Measurements from ENCODE around the gene CNIH2.
"Not testable (repeated sequence)": the region's sequence is repeated elsewhere in the genome, so short reads cannot be mapped to it uniquely, and the experiment has no call there.

The CNIH2 gene

DNA sequence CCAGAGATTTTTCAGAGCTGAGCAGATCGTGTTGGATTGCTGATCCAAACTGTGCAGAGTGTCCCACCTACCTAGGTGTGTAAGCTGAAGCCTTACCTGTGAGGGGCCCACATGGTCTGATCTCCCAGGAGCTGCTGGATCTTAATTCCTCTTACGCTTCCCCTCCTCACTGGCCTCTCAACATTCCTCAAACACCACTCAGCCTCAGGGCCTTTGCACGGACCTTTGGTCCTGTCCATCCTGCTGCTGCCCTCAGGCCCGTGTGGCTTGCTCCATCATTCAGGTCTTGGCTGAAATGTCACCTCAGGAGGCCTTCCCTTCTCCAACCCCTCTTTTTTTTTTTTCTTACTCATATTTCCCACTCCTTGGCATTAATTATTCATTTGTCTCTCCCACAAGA, 30.7 kb upstream of the CNIH2 start:
- no peak for DNase-seq (ENCODE audit: low read depth)
- TF ChIP-seq, protein P1, sequence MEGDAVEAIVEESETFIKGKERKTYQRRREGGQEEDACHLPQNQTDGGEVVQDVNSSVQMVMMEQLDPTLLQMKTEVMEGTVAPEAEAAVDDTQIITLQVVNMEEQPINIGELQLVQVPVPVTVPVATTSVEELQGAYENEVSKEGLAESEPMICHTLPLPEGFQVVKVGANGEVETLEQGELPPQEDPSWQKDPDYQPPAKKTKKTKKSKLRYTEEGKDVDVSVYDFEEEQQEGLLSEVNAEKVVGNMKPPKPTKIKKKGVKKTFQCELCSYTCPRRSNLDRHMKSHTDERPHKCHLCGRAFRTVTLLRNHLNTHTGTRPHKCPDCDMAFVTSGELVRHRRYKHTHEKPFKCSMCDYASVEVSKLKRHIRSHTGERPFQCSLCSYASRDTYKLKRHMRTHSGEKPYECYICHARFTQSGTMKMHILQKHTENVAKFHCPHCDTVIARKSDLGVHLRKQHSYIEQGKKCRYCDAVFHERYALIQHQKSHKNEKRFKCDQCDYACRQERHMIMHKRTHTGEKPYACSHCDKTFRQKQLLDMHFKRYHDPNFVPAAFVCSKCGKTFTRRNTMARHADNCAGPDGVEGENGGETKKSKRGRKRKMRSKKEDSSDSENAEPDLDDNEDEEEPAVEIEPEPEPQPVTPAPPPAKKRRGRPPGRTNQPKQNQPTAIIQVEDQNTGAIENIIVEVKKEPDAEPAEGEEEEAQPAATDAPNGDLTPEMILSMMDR (IDR thresholded peaks at IDR 0.05; ENCODE audit: low read depth, low read length), result no peak
- no peak for TF ChIP-seq POLR2A (IDR thresholded peaks at IDR 0.05; ENCODE audit: extremely low read depth, insufficient read length)
- TF ChIP-seq, protein P2, sequence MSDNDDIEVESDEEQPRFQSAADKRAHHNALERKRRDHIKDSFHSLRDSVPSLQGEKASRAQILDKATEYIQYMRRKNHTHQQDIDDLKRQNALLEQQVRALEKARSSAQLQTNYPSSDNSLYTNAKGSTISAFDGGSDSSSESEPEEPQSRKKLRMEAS (IDR thresholded peaks at IDR 0.05; ENCODE audit: low read depth, low read length), result no peak
- TF ChIP-seq MYC (IDR thresholded peaks at IDR 0.05; ENCODE audit: low read depth, low read length), result no peak
- no peak overlapping the region for H3K4me3 ChIP-seq (ENCODE audit: low read depth, low read length)

DNA sequence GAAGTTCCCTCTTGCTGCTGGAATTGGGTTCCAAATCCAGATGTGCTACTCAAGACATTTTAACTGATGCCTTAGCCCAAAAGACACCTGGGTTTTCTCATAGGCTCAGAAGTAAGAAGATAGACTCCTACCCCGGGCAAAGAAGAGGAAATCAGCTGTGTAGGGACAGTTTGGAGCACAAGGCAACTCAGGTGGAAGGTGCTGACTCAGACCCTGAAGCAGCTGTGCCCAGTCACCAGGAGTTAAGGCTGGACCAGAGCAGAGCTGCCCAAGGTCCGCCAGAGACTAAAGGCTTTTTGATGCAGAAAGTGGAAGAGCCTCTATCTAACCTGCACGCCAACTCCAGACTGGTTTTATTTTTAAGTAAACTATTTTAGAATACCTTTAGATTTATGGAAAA, 30.2 kb upstream of the CNIH2 start:
- no peak for TF ChIP-seq POLR2A (IDR thresholded peaks at IDR 0.05; ENCODE audit: extremely low read depth, insufficient read length)
- TF ChIP-seq, protein P2 (IDR thresholded peaks at IDR 0.05; ENCODE audit: low read depth, low read length), result no peak
- TF ChIP-seq, protein P1 (IDR thresholded peaks at IDR 0.05; ENCODE audit: low read depth, low read length), result no peak
- no peak for TF ChIP-seq MYC (IDR thresholded peaks at IDR 0.05; ENCODE audit: low read depth, low read length)
- no peak overlapping the region for H3K4me3 ChIP-seq (ENCODE audit: low read depth, low read length)
- DNase-seq (ENCODE audit: low read depth), result no peak

DNA sequence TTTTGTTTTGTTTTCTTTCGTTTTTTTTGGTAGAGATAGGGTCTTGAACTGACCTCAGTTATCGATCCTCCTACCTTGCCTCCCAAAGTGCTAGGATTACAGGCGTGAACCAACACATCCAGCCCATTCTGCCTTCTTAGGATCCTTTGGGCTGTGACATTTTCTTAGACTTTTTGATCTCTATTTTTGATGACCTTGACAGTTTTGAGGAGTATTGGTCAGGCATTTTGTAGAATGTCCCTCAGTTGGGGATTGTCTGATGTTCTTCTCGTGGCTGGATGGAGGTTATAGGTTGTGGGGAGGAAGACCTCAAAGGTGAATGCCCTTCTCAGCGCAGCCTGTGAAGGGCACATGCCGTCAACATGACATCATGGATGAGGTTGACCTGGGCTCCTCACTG, 29.1 kb upstream of the CNIH2 start:
- DNase-seq (ENCODE audit: low read depth), result no peak
- TF ChIP-seq, protein P2 (IDR thresholded peaks at IDR 0.05; ENCODE audit: low read depth, low read length), result no peak
- no peak for TF ChIP-seq POLR2A (IDR thresholded peaks at IDR 0.05; ENCODE audit: extremely low read depth, insufficient read length)
- TF ChIP-seq MYC (IDR thresholded peaks at IDR 0.05; ENCODE audit: low read depth, low read length), result no peak
- TF ChIP-seq, protein P1 (IDR thresholded peaks at IDR 0.05; ENCODE audit: low read depth, low read length), result no peak
- H3K4me3 ChIP-seq (ENCODE audit: low read depth, low read length), result no peak overlapping the region

DNA sequence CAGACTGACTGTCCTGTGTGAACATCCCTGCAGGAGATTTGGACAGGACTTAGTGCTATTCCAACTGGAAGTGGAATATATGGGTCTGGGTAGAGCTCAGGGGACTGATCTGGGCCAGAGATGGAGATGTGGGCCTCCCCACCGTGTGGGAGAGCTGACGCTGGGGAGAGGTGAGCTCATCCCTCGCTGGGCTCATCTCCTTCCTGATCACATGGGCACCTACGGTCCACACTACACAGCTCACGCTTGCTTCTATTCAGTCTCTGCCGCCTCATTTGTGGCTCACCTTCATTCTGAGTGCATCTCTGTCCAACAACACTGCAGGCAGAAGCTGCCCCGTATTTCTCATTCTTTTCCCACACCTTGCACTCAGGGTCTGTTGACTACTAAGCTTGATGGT, 26.2 kb upstream of the CNIH2 start:
- DNase-seq (ENCODE audit: low read depth), result no peak
- TF ChIP-seq MYC (IDR thresholded peaks at IDR 0.05; ENCODE audit: low read depth, low read length) (no peak), POLR2A (IDR thresholded peaks at IDR 0.05; ENCODE audit: extremely low read depth, insufficient read length) (no peak)
- TF ChIP-seq, protein P2 (IDR thresholded peaks at IDR 0.05; ENCODE audit: low read depth, low read length), result no peak
- TF ChIP-seq, protein P1 (IDR thresholded peaks at IDR 0.05; ENCODE audit: low read depth, low read length), result no peak
- no peak overlapping the region for H3K4me3 ChIP-seq (ENCODE audit: low read depth, low read length)

DNA sequence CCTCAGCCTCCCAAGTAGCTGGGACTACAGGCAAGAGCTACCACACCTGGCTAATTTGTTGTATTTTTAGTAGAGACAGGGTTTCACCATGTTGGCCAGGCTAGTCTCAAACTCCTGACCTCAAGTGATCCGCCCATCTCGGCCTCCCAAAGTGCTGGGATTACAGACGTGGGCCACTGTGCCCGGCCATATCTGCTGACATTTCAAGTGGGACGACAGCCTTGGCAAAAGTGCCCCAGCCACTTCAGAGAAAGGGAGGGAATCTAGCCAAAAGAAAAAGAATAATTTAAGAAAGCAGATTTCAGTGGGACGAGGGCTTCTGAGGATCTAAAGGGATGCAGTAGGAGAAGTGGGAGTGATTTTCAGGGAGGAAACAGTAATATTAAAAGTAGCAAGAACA, 24.9 kb upstream of the CNIH2 start:
- H3K4me3 ChIP-seq (ENCODE audit: low read depth, low read length); DNase-seq (ENCODE audit: low read depth): not testable (repeated sequence)

DNA sequence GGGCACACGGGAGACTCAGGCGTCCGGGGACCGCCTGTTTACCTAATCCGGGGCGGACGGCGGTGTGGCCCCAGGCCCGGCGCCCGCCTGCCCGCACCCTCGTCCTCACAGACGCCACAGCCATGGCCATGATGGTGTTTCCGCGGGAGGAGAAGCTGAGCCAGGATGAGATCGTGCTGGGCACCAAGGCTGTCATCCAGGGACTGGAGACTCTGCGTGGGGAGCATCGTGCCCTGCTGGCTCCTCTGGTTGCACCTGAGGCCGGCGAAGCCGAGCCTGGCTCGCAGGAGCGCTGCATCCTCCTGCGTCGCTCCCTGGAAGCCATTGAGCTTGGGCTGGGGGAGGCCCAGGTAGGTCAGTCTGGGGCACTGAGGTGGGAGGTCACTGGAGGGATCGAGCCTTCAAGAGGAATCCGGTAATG, 19.5 kb upstream of the CNIH2 start:
- TF ChIP-seq MYC (IDR thresholded peaks at IDR 0.05; ENCODE audit: low read depth, low read length) (no peak), POLR2A (IDR thresholded peaks at IDR 0.05; ENCODE audit: extremely low read depth, insufficient read length) (no peak)
- TF ChIP-seq, protein P2 (IDR thresholded peaks at IDR 0.05; ENCODE audit: low read depth, low read length), result no peak
- TF ChIP-seq, protein P1 (IDR thresholded peaks at IDR 0.05; ENCODE audit: low read depth, low read length), result no peak
- DNase-seq (ENCODE audit: low read depth), result no peak
- H3K4me3 ChIP-seq (ENCODE audit: low read depth, low read length), result peak overlapping the region; percentile 34
